Measurements from ENCODE around the gene EBNA1BP2.
"Not testable (repeated sequence)": the region's sequence is repeated elsewhere in the genome, so short reads cannot be mapped to it uniquely, and the experiment has no call there.

EBNA1BP2 gene

GRCh38 chr1:43171312-43171875 is 696 bp downstream of the EBNA1BP2 start:
- DNase-seq (ENCODE audit: low read depth): no peak

DNA sequence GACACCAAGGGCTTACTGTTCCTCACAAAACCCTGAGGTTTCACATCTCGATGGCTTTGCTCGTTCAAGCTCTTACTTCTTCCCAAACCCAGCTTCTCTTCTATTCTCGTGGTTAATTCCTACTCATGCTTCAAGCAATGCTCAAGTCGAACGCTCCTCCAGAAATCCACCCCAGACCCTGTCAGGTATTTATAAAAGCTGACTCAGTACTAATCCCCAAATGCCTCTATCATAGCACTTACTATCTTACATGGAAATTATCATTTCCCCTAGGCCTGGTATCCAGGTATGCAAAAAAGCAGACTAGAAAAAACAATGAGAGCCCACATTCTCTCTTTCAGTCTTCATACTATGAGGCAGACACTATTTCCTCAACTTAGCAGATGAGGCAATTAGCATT is 6.3 kb downstream of the EBNA1BP2 start:
- DNase-seq (ENCODE audit: low read depth): no peak

DNA sequence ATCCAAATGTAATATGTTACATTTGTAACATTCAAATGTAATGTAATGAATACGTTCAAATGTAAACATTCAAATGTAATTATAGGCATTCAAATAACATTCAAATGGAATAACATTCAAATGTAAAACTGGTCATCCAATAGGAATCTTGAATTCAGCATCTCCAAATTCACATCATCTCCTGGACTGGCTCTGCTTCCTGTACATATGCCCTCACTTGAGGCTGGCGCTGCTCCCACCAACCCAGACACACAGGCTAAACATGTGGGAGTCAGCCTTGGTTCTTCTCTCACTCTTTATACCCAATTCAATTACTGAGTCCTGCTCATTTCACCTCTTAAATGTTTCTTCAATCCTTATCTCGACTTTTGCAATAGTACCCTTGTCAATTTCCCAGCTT is 6.9 kb downstream of the EBNA1BP2 start:
- DNase-seq (ENCODE audit: low read depth): no peak

DNA sequence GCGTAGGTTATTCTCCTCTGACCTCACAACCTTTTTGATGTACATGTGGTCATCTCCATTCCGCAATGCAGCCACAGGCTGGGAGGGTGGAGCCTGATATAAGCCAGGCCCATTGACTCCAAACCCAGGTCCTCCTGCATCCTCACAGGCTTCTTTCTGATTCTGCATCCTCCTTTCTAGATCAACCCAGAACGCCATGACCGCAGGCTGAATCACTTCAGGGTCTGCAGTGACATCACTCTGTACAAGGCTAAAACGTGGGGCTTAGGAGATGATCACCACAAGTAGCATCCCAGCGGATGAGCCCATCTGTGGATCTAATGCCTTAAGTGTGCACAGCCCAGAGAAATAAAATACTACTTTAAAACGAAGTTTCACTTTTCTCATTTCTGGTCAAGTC is 16.1 kb downstream of the EBNA1BP2 start:
- no peak for DNase-seq (ENCODE audit: low read depth)

- DNase-seq (ENCODE audit: low read depth): no peak
These were observed 18.6 kb downstream of the EBNA1BP2 start for GRCh38 chr1:43153443-43153842.

DNA sequence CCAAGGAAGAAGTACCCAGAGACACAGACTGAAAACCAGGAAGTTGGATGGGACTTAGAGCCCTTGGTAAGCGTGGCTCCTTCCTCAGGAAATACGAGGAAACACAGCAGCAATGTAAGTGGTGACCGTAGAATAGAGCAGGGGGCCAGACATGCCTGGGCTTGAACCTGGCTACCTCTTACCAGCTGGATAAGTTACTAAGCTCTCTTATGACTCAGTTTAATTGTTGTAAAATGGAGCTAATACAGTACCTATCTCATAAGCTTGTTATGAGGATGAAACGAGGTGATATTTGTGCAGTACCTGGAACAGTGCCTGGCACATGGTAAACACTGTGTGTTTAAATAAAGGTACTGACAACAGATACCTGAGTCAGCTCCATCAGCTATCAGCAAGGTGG is 19.2 kb downstream of the EBNA1BP2 start:
- DNase-seq (ENCODE audit: low read depth): no peak

DNA sequence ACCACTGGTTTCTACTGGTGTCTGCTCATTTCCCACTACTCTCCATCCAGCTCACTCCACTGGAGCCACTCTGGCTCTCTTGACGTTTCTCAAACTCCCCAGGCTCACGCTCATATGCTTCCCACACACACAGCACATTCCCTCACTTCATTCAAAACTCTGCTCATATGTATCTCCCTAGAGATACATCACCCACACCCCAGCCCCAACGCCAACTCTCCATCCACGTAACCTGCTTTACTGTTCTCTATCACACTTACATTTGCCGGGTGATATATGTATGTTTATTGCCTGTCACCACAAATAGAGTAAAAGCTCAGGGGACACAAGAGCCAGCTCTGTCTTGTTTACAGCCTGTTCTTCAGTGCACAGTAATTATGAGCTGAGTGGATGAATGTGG is 22.2 kb downstream of the EBNA1BP2 start:
- no peak for DNase-seq (ENCODE audit: low read depth)

DNA sequence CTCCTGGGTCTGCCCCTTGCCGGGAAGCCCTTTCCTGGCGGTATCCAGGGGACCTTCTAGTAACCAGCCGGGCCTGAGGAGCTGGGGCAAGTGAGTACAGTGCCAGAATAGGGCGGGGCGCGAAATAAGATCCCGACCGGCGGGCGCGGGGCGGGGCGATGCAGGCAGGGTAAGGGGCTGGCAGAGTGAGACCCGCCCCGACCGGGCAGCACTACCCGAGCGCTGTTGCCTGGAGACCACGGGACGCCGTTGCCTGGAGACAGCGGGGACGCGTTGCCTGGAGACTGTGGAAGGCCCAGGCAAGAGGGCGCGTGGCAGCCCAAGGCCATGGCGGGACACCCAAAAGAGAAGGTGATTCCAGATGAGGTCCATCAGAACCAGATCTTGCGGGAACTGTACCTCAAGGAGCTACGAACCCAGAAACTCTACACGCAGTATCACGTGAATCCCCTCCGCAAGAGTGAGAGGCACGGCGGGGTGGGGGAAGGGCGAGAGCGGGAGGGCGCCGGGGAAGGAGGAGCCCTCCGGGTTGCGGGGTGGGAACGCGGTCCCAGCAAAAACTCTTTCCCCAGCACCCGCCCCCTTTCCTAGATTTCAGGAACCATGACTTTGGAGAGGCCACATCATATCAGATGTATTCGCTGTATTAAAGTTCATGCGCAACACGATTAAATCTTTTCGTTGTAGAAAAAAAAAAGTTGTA is 24.3 kb downstream of the EBNA1BP2 start:
- DNase-seq (ENCODE audit: low read depth): peak; percentile 11

- DNase-seq (ENCODE audit: low read depth): no peak
These were observed 27.9 kb downstream of the EBNA1BP2 start for GRCh38 chr1:43144237-43144636.

DNA sequence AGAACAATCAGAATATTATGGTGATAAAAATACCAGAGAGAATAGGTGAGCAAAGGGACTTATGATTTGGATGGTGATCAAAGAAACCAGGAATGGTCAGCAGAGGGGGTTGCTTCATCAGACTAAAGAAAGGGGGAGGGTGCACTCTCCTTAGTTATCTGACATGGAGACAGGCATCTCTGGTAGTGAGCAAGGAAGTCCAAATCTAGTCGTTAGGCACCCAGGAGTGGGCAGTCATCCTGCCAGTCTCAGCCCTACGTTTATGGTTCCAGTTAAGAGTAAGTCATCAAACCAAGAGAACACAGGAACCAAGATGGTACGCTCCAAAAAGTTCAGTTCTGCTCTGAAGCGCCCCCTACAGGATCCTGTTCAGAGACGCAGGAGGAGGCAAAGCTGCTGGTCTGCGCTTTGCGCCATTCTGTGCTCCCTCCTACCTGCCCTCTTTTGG is 28.6 kb downstream of the EBNA1BP2 start:
- no peak for DNase-seq (ENCODE audit: low read depth)

DNA sequence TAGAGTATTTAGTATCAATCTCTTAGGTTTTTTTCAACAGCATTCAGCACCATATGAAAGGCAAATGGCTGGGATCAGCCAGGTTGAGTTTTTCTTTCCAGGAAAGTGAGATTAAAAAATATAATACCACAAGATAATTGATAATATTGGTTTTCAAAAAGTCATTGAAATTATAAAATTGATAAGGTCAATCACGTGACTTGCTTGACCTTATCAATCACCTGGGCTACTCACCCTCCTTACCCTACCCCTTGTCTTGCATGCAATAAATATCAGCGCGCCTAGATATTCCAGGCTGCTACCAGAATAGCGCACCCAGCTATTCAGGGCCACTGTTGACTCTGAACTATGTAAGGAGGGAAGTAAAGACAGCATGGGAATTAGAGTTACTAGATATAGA is 31.5 kb downstream of the EBNA1BP2 start:
- DNase-seq (ENCODE audit: low read depth): no peak

DNA sequence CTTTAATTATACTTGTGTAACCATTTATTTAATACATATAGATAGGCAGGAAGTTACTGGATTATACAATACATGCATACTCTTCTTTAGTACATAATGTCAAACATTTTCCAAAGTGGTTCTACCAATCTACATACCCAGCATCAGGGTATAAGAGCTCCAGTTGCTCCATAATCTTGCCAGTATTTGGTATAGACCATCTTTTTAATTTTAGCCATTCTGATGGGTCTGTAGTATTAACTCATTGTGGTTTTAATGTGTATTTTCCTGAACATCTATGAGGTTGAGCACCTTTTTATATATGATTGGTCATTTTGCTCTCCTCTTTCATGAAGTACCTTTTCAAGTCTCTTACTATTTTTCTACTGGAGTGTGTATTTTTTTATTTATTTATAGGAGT is 32.1 kb downstream of the EBNA1BP2 start:
- DNase-seq (ENCODE audit: low read depth): no peak

GRCh38 chr1:43139295-43139694 is 32.8 kb downstream of the EBNA1BP2 start:
- not testable (repeated sequence) for DNase-seq (ENCODE audit: low read depth)

DNA sequence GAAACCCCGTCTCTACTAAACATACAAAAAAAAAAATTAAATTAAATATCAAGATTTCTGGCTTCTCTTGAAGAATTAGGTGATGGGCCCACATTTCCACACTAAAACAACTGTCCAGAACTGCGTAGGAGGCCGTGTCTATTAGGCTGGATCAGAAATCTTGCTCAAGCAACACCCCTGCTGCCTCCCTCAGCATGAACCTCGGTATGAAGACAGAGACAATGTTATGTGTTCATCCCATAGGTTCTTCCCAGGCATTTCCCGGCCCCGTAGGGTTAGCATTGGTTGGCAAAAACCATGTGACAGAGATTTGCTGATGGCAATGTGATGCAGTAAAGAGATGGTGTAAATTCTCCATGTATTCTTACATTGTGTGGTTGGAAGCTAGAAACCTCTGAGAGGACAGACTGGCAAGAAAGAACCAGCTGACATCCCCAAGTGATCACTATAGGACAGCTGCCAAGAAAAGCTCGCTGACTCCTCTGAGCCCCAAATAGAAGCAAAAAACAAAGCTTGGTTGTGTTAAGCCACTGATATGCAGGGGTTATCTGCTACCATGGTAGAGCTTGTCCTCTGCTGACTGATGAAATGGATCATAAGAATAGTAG is 34.5 kb downstream of the EBNA1BP2 start:
- DNase-seq (ENCODE audit: low read depth): no peak

DNA sequence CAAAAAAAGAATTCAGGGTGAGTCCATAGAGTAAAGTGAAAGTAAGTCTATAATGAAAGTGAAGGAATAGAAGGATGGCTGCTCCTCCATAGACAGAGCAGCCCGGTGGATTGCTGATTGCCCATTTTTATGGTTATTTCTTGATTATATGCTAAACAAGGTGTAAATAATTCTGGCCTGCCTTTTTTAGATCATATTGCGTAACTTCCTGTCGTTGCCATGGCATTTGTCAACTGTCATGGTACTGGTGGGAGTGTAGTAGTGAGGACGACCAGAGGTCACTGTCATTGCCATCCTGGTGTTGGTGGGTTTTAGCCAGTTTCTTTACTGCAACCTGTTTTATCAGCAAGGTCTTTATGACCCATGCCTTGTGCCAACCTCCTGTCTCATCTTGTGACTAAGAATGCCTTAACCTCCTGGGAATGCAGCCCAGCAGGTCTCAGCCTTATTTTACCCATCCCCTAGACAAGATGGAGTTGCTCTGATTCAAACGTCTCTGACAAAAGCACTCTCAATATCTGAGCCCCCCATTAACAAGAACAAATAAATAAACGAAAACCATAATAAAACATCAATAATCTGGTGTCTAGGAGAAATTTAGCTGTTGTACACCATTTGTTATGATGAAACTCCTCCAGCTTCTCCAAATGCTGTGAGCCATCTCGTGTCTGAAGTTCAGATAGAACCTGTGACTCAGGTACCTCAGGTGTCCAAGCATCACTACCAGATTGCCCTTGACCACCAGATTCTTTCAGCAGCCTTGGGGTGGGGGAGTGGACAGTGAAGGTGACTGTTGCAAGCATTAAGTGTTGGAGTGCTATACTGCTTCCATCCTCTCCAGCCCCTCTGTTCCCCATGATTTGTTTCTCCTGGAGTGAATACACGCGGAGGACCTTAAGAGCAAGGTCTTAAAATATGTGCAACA is 36.0 kb downstream of the EBNA1BP2 start:
- no peak for DNase-seq (ENCODE audit: low read depth)

DNA sequence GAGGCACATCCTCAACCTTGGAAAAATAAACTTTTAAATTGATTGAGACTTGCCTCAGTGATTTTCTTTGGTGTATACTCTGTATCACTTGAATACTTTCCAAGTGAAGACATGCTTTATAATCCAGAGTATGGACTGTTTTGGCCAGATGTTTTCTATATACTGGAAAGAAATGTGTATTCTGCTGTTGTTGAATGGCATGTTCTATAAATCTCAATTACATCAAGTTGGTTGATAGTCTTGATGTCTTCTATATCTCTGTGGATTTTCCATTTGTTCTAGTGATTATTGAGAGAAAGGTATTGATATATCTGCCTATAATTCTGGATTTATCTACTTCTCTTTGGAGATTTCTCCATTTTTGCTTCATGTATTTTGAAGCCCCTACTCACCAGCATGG is 37.5 kb downstream of the EBNA1BP2 start:
- DNase-seq (ENCODE audit: low read depth): no peak

DNA sequence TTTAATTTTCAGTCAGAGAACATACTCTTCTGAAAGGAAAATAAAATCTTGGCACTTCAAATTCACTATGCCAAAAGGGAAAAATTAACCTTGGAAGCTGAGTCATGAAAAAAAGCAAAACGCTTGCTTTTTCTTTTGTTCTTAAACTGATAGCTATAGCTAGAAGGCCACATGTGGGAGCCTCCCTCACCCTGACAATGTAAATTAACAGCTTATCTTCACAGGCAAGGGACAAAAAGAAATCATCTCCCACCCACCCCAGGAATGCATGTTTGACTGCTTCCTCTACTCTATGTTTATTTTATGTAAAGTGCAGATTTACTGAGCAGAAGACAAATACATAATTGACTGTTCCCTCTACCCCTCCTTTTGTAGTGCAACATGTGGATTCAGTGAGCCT is 38.0 kb downstream of the EBNA1BP2 start:
- no peak for DNase-seq (ENCODE audit: low read depth)

GRCh38 chr1:43129426-43129825 is 42.7 kb downstream of the EBNA1BP2 start:
- DNase-seq (ENCODE audit: low read depth): no peak

DNA sequence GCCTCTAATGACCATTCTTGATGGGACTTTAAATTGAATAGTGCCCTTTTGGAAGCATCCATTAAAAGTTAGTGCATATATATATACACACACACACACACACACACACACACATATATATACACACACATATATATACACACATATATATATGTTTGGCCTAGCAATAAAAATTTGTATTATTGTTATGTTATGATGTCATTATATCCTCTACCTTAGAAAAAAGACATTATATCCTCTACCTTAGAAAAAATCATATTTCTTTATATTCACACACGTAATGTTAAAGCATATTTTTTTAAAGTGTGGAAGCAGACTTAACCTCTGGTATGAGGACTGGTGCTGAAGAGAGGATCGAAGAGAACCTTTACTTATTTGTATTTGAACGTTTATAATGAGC is 43.3 kb downstream of the EBNA1BP2 start:
- no peak for DNase-seq (ENCODE audit: low read depth)

GRCh38 chr1:43123031-43123430 is 49.1 kb downstream of the EBNA1BP2 start:
- DNase-seq (ENCODE audit: low read depth): no peak

DNA sequence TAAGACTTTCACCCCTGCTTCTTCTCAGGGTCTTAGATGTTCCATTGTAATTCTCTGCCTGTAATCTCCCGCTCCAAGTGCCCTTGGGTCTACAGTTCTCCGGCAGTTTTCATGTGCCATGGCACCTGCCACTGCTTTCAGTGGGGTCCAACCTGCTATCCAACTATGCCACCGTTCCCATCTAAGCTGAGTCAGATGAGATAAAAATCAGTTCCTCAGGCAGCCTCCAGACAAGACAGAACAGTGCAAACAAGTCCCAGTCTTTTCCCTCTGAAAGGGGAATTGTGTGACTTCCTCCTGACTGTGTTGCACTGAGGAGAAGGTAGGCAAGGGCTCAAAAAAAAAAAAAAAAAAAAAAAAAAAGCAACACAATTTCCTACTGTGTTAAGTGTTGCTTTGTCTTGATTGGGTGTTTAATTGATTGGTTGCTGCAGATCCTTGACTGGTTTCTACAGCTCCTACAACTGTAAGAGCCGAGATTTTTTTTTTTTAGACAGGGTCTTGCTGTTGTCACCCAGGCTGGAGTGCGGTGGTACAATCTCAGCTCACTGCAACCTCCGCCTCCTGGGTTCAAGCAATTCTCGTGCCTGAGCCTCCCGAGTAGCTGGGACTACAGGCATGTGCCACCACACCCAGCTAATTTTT is 50.7 kb downstream of the EBNA1BP2 start:
- DNase-seq (ENCODE audit: low read depth): no peak

Data from stimulated activated CD8-positive, alpha-beta memory T cell treated with anti-CD3 and anti-CD28 coated beads, Interleukin-7, amount 100 ng/mL, for 24 hours (primary cell).